Middle frontal gyrus (tissue), 1 donor: Measurements from ENCODE around the gene AKAP1.

Experiments used
- DNase-seq: peaks from one replicate; pipeline ENCODE4 v3.0.0-alpha.2; 2015; ENCODE audit warnings: low spot score; ENCODE audit errors: extremely low spot score

AKAP1 gene, protein sequence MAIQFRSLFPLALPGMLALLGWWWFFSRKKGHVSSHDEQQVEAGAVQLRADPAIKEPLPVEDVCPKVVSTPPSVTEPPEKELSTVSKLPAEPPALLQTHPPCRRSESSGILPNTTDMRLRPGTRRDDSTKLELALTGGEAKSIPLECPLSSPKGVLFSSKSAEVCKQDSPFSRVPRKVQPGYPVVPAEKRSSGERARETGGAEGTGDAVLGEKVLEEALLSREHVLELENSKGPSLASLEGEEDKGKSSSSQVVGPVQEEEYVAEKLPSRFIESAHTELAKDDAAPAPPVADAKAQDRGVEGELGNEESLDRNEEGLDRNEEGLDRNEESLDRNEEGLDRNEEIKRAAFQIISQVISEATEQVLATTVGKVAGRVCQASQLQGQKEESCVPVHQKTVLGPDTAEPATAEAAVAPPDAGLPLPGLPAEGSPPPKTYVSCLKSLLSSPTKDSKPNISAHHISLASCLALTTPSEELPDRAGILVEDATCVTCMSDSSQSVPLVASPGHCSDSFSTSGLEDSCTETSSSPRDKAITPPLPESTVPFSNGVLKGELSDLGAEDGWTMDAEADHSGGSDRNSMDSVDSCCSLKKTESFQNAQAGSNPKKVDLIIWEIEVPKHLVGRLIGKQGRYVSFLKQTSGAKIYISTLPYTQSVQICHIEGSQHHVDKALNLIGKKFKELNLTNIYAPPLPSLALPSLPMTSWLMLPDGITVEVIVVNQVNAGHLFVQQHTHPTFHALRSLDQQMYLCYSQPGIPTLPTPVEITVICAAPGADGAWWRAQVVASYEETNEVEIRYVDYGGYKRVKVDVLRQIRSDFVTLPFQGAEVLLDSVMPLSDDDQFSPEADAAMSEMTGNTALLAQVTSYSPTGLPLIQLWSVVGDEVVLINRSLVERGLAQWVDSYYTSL

DNA sequence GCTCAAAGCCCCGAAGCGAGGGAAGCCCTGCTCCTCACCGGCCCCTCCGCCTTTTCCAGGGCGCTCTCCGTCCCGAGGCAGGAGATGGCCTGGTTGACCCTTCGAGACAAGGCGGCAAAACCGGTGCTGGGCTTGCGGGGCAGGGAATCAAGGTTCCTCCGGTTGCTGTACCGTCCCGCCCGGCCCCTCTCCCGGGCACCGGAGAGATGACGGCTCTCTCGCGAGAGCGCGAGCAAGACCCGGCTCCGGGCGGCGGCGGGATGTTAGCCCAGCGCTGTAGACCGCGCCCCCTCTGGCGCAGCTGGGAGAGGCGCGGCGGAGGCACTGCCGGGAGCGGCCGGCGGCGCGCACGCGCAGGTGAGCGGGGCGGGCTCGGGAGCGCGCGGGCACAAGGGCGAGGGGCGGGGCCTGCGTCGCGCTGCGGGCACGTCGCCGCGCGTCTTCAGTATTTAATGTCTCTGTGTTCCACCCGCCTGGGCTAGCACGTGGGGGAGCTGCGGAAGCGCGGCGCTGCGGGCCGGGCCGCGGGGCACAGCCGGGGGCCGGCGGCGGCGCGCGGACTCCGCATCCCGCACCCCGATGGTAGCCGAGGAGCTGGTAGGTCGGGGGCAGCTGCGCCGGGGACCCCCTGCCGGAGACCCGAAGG is at the start of gene AKAP1:
Gene AKAP1, plus strand, starts transcription at position 445 of the 646 bp plus-strand sequence. CDS start 20,219 bp downstream, outside the sequence.
- peak; percentile 94 for DNase-seq

DNA sequence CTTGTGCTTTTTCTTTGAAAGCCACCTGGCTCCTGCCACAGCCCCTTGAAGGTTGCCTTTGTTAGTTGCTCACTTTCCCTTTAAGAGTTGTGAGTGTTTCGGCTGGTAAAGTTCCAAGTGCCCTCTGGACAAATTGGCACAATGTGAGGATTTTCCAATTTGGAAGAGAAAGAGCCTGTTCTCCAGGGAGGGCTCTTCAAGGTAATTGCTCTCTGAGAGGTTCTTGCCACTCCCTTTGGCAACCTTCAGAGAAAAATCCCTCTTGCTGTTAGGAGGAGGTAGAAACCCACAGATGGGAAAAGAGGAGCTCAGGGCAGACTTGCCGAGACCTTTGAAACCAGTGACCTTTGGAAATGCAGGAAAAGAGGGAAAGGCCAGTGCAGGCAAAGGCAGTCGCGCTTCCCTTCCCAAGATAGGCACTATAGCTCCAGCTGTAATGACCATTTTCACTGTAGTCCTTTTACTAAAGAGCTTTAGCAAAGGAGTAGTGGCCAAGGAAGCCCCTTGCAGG is 49.0 kb upstream of the AKAP1 start:
- no peak for DNase-seq

- DNase-seq: no peak
Measured at GRCh38 chr17:57037411-57037810, 47.6 kb upstream of the AKAP1 start.

- DNase-seq: no peak
Measured at GRCh38 chr17:57038486-57038885, 46.6 kb upstream of the AKAP1 start.

- no peak for DNase-seq
Measured at GRCh38 chr17:57040571-57040970, 44.5 kb upstream of the AKAP1 start.

DNA sequence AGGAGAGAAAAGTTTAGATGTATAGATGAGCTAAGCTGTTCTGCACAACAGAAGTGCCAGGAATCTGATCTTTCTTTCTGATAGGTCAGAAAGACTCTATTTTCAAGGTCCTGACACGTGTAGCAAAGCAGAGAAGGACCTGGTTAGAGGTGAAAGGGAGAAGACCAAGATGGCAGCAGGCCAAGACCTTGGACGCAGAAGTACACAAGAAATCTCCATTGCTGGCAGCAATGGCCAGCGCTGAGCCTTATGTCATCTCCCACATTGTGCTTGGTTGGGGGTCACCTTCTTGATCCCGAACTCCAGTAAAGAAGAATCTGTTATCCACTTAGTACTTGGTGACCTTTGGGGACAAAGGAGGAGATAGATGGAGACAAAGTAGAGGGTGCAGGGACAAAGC is 41.8 kb upstream of the AKAP1 start:
- no peak for DNase-seq

DNA sequence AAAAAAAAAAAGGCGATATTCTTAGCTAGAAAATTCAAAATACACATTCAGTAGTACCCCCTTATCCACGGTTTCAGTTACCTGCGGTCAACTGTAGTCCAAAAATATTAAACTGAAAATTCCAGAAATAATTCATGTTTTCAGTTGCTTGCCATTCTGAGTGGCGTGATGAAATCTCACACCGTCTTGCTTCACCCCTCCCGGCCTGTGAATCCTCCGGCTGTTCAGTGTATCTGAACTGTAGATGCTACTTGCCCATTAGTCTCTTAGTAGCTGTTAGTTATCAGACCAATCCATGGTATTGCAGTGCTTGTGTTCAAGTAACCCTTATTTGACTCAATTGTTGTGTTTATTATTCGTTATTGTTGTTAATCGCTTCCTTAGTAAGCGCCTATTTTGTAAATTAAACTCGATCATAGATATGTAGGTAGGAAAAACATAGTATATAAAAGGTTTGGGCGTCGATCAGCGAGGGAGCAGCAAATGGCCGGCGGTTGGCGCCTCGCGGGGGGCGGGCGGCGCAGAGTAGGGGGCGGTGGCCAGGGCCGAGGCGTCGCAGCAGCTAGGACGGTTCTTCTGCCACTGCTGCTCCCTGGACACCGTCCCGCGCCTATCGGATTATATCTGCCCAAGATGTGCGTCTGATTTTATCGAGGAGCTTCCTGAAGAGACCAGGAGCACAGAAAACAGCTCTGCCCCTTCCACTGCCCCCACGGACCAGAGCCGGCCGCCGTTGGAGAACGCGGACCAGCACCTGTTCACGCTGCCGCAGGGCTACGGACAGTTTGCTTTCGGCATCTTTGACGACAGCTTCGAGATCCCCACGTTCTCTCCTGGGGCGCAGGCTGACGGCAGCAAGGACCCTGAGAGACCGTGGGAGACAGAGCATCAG is 39.8 kb upstream of the AKAP1 start:
- DNase-seq: no peak

DNA sequence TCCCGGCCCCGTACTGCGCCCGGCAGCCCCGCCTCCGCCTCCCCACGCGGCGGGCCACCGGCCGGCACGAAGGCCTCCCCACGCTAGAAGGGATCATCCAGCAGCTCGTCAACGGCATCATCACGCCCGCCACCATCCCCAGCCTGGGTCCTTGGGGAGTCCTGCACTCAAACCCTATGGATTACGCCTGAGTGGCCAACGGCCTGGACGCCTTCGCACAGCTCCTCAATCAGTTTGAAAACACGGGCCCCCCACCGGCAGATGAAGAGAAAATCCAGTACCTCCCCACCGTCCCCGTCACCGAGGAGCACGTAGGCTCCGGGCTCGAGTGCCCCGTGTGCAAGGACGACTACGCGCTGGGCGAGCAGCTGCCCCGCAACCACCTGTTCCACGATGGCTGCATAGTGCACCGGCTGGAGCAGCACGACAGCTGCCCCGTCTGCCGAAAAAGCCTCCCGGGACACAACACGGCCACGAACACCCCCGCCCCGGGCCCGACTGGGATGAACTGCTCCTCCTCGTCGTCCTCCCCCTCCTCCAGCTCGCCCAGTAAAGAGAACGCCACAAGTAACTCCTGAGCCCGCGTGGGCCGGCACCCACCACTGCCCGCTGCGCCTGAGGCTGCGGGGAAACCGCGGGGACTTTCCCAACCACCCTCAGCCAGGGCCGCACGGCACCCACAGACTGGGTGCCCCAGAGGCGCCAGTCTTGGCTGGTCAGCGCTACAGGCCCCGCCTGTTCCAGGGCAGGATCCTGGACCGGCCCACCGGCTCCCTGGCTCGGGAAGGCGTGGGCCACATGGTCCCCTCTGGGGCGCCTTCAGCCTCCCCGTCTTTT is 39.0 kb upstream of the AKAP1 start:
- DNase-seq: no peak

- DNase-seq: no peak
Measured at GRCh38 chr17:57046749-57047148, 38.3 kb upstream of the AKAP1 start.

GRCh38 chr17:57048096-57048495 is 37.0 kb upstream of the AKAP1 start:
- DNase-seq: no peak

DNA sequence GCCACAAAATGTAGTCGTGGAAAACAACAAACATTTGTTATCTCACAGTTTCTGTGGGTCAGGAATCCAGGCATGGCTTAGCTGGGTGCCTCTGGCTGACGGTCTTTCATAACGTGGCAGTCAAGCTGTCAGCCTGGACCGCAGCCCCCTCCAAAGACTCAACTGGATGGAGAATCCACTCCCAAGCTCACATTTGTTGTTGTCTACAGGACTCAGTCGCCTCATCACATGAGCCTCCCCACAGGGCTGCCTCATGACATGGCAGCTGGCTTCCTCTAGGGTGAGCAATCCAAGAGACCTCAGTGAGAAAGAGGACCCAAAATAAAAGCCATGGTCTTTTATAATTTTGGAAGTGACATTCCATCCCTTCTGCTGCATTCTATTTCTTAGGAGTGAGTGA is 34.7 kb upstream of the AKAP1 start:
- DNase-seq: no peak

- peak; percentile 12 for DNase-seq
Measured at GRCh38 chr17:57051886-57052361, 33.1 kb upstream of the AKAP1 start.

- DNase-seq: no peak
Measured at GRCh38 chr17:57062865-57063264, 22.2 kb upstream of the AKAP1 start.

- DNase-seq: no peak
Measured at GRCh38 chr17:57067162-57067561, 17.9 kb upstream of the AKAP1 start.

- no peak for DNase-seq
Measured at GRCh38 chr17:57067781-57068180, 17.3 kb upstream of the AKAP1 start.

DNA sequence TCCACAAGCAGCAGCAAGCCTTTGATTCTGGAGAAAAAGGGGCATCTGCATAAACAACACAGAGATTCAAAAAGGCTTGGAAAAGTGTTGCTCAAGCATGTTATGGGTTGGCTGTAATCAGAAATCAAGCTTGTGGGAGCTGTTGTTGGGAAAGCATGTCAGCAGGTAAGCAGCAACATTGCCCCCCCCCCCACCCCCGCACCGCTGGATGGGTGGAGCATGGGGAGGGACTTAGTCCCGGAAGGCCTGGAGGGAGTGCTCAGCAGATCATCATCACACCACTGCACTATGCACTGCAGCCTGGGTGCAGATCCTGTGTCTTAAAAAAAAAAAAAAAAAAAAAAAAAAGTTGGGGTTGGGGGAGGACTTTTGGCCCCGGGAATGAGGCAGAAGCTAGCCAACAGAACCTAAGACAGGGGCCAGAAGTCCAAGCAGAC is 16.8 kb upstream of the AKAP1 start:
- DNase-seq: no peak

- DNase-seq: no peak
Measured at GRCh38 chr17:57068707-57069106, 16.3 kb upstream of the AKAP1 start.

GRCh38 chr17:57071991-57072944 is 12.8 kb upstream of the AKAP1 start:
- DNase-seq: no peak
